Endothelial cell of umbilical vein (primary cell): ENCODE data around the gene RAPH1.

Source experiments
- EZH2 ChIP-seq: IDR thresholded peaks from 2 replicates; pipeline ENCODE4 v1.6.1; 2012; ENCODE audit warnings: borderline replicate concordance, low read depth, mild to moderate bottlenecking, moderate library complexity, low read length, inconsistent platforms; ENCODE audit not compliant: severe bottlenecking
- GATA2 ChIP-seq: IDR thresholded peaks from 2 replicates; pipeline ENCODE4 v1.7.0; 2011; ENCODE audit warnings: low read depth, mild to moderate bottlenecking, moderate library complexity, mixed read lengths, low read length; ENCODE audit not compliant: insufficient read length, insufficient read depth
- JUN ChIP-seq: IDR thresholded peaks from 2 replicates; pipeline ENCODE4 v1.6.1; 2011; ENCODE audit warnings: borderline replicate concordance, low read depth; ENCODE audit not compliant: insufficient read length, insufficient read depth
- MYC ChIP-seq: IDR thresholded peaks from one replicate; pipeline ENCODE4 v1.6.1; 2011; ENCODE audit warnings: mild to moderate bottlenecking, low read depth, low read length
- POLR2A ChIP-seq: IDR thresholded peaks from 2 replicates; pipeline ENCODE4 v1.6.1; 2012; ENCODE audit warnings: low read depth, mild to moderate bottlenecking, control low read depth, low read length
- POLR2AphosphoS5 ChIP-seq: IDR thresholded peaks from 2 replicates; pipeline ENCODE4 v1.6.1; 2012; ENCODE audit warnings: low read depth, mild to moderate bottlenecking, control low read depth, low read length, moderate library complexity; ENCODE audit not compliant: insufficient read depth
- TF ChIP-seq, protein P1 (sequence below), 2 donors: IDR thresholded peaks; 1 replicate in 1 of 2; 2 replicates in 1 of 2; pipeline ENCODE4 v1.5.1; 2011; ENCODE audit warnings: low read length in 2 of 2, mild to moderate bottlenecking in 2 of 2, moderate library complexity in 2 of 2, control low read depth in 1 of 2, inconsistent platforms in 1 of 2, low read depth in 1 of 2; ENCODE audit not compliant: insufficient read depth in 1 of 2; ENCODE audit errors: extremely low read depth in 1 of 2
- TF ChIP-seq, protein P2 (sequence below): IDR thresholded peaks from 2 replicates; pipeline ENCODE4 v1.6.1; 2011; ENCODE audit not compliant: insufficient read depth, insufficient read length

DNA sequence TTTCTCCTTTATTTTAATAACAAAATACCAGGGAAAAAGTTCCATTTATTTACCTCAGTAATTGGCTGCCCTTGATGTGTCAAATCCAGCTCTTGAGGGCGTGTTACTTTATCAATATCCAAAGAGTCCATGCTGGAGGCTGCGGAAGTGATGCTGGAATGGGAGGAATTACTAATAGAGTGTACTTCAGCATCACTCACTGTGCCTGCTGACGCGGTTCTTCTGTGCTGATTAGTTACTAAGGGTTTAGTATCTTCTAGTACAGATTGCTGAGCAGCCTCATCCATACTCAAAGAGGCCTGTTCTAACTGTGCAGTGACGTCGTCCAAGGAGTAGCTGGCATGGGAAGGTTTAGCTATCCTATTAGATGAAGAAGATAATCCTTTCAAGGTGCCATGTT lies 45.6 kb downstream of the RAPH1 start:
- TF ChIP-seq, protein P1, sequence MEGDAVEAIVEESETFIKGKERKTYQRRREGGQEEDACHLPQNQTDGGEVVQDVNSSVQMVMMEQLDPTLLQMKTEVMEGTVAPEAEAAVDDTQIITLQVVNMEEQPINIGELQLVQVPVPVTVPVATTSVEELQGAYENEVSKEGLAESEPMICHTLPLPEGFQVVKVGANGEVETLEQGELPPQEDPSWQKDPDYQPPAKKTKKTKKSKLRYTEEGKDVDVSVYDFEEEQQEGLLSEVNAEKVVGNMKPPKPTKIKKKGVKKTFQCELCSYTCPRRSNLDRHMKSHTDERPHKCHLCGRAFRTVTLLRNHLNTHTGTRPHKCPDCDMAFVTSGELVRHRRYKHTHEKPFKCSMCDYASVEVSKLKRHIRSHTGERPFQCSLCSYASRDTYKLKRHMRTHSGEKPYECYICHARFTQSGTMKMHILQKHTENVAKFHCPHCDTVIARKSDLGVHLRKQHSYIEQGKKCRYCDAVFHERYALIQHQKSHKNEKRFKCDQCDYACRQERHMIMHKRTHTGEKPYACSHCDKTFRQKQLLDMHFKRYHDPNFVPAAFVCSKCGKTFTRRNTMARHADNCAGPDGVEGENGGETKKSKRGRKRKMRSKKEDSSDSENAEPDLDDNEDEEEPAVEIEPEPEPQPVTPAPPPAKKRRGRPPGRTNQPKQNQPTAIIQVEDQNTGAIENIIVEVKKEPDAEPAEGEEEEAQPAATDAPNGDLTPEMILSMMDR (IDR thresholded peaks at IDR 0.05; ENCODE audit: extremely low read depth in 1 of 2, insufficient read depth in 1 of 2, low read depth in 1 of 2, low read length in 2 of 2), result no peak
- TF ChIP-seq POLR2A (no peak), EZH2 (no peak), POLR2AphosphoS5 (no peak), MYC (no peak), JUN (no peak), GATA2 (no peak)
- TF ChIP-seq, protein P2, sequence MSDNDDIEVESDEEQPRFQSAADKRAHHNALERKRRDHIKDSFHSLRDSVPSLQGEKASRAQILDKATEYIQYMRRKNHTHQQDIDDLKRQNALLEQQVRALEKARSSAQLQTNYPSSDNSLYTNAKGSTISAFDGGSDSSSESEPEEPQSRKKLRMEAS, result no peak
